DMS 273 (cell line): ENCODE results near the gene ADORA3.
"Not testable (repeated sequence)": the region's sequence is repeated elsewhere in the genome, so short reads cannot be mapped to it uniquely, and the experiment has no call there.

Experiments used
- DNase-seq: peaks from one replicate; lab custom pipeline; 2025; ENCODE audit not compliant: unreplicated experiment; lab: John Stamatoyannopoulos, UW

ADORA3 gene

DNA sequence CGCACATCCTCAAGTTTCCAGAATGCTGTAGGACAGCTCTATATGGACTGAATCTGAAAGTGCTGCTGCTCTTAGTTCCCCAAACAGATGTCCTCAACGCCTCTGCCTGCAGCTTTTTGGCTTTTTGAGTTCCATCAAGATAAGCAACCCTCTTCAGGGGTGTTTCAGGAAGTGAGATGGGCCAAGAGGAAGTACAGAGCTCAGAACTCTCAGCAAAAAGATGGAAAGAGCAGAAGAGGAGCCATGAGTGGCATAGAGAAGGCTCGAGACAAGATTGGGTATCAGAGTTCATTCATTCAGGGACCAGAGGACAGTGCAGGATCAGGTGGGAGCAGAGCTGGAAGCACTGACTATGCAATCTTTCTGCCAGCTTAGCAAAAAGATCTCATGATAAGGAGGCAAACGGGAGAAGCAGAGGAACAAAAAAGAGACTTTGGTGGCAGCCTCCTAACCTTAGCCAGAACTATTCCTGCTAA, at the start of gene ADORA3, which contains the start of gene TMIGD3:
ADORA3 (minus strand) TSS at position 49 of the 476 bp plus-strand sequence. CDS start 279 bp downstream, outside the sequence.
TMIGD3 (minus strand) TSS at position 49 of the 476 bp plus-strand sequence. CDS start 279 bp downstream, outside the sequence.
- no peak for DNase-seq

DNA sequence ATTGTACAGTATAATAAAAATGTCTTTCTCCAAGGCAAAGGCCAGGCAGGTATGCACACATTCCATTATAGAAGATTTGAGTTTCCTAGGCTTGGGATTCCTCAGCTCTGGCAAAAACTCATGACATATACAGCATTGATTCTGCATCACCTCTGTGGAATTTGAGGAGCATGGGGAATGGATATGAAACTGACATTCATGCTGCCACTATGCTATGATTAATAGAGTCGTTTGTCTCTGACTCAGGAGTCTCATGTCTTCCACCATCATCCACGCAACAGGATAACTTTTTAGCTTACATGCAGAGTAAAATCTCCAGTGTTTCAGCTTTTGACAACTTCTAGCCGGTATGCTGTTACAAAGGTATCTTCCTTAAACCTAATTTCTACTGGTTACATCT, 49.8 kb upstream of the ADORA3 start:
- DNase-seq, result no peak

DNA sequence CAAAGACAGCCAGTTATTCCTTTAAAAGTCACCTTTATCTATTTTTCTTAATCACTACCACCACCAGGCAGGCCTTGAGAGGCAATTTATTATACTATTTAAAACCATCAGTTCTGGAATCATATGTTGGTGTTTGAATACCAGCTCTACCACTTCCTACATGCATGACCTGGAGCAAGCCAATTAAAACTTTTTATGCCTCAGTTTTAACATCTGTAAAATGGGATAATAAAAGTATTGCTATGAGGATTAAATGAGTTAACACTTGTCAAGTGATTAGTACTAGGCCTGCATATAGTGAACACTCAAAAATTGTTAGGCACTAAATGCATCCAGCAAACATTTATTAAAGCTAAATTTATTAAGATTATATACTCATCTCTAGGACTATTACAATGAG, 49.2 kb upstream of the ADORA3 start:
- no peak for DNase-seq

DNA sequence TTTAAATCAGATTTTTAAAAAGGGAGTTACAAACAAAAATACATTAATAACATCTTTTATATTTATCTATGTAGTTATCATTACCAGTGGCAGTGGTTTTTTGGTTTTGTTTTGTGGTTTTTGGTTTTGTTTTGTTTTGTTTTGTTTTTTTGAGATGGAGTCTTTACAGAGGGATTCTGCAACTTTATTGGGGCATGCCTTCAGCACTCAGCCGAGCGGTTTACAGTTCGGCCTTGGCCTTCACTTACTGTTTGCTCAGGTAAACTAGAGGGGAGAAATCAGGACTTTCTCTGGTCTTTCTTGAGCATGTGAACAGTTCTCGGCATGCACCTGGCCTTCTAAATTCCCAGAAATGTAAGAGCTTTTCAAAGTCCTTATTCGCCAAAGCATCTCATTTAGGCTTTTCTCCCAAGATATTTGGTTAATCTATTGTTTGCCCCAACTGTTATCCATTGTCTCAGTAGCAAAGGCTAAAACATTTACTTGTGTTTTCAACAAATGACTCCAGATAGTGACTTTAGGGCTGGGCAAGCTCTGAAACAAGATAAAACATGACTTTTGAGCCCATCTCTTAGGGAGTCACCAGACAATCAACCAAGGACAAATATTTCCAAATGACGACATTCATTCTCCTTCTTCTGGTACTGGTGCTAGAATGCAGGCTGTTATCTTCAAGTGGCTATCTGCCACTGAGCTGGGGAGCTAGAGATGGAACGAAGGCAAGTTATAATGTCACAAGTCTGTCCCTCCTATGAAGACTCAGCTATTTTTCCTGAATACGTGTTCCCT, 48.4 kb upstream of the ADORA3 start:
- no peak for DNase-seq

DNA sequence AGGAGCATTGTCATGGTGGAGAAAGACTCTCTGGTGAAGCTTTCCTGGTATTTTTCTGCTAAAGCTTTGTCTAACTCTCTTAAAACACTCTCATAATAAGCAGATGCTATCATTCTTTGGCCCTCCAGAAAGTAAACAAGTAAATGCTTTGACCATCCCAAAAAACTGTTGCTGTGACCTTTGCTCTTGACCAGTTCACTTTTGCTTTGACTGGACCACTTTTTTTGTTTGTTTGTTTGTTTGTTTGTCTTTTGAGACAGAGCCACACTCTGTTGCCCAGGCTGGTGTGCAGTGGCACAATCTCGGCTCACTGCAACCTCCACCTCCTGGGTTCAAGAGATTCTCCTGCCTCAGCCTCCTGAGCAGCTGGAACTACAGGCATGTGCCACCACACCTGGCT, 44.4 kb upstream of the ADORA3 start:
- DNase-seq, result not testable (repeated sequence)

DNA sequence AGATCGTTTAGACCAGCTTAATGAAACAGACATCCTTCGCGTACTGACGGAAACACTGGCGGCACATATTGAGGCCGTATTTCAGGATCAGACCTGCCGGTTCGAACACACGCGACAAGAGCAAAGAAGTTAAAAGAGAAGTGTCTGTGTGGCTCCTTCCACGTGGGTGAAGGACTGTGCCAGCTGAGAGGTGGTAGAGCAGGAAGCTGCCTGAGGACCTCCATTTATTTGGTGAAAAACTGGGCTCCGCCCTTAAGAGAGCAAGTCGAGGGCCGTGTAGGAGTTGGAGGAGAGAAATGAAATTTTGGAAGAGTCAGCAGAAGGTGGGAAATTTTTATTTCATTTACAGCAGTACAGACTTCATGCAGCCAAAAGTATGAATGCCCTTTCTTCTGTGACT, 38.8 kb upstream of the ADORA3 start:
- no peak for DNase-seq

DNA sequence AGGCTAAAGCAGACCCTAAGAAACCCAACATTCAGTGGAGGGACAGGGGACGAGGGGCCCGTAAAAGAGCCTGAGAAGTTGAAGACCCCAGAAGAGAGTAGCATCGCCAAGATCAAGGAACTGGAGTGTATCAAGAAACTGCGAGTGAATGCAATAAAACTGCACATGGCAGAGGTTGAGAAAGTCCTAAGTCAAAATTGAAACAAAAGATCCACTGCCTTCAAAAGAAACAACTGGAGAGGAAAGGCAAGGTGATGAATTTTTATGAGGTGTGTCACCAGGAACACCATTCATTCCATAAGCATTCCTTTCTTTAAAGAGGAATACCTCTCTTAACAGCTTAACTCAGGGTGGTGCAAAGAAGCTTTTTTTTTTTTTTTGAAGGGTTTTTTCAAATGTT, 38.3 kb upstream of the ADORA3 start:
- DNase-seq, result no peak

DNA sequence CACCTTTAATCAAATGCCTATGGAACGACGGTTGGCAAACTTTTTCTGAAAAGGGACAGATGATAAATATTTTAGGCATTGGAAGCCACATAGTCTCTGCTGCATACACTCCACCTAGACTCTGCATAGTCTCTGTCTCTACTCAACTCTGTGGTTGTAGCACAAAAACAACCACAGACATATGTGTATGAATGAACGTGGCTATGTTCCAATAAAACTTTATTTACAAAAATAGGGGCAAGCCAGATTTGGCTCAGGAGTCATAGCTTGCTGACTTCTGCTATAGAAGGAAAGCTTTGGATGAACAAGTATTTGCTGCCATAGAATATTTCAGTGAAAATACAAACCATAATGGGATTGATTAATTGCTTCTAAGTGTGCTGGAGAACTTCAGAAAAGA, 37.5 kb upstream of the ADORA3 start:
- no peak for DNase-seq

DNA sequence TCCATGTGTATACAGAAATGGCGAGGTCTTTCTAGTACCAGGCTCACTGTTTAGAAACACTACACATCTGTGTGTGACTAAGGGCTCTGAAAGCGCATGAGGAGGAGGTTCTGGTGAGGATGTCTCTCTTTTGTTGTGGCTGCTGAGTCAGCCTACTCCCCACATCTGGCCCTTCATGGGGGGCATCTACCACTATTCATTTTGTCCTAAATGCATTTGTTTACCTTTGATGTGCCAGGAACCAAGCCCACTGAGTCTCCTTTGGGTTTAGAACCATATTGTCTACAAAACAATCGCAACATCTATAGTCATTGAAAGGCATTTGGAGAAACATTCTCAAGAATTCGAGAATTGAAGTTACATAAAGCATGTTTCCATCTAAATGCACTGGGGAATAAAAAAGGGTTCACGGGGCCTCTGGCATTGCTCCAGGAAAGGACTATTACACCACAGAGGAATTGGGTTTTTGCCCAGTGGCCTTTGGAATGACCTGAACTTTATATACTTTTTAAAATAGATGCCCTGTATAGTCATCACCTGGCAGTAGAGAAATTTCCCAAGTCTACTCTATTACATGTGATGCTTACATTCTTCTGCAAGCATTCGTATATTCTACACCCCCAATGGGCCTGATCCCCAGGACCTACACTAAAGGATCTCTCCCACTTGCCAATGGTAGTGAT, 35.1 kb upstream of the ADORA3 start:
- no peak for DNase-seq

DNA sequence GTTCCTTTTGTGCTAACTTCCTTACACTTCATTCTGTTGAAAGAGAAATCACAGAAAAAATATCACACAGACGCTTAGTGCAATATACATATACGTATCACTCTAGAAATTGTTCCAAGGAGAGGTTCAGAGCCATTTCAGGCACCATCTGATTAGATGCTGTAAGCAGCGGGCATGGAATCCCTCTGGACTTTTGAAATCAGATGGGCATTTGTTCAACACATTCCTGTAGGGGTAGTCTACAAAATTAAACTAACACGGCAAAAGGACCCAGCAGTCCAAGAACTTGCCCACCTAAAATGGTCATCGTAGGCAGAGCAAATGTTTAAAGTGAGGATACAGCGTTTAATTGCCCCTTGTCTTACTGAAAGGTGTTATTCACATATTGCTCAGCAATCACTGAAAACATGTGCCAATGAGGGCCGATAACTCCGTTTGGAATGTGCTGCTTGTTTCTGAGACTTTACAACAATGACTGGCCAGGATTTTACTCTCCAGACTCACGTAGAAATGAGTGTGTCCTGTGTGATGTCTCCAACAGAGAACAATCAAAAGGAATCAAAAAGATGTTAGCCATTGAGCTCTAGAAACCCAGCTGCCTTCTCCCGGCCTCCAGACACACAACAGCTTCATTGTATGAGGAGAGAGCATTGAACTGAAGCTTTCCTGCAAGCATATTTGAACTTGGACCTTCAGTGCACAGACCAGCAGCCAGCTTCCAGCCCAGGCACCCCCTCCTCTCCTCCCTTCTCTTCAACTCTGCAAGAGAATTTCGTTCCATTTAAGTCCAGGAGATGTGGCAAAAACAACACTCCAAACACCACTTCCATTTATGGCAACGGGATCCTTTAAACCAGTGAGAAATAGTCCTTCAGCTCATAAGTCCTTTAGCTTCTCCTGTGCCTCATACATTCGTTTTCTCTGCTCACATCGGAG, 32.1 kb upstream of the ADORA3 start:
- no peak for DNase-seq

DNA sequence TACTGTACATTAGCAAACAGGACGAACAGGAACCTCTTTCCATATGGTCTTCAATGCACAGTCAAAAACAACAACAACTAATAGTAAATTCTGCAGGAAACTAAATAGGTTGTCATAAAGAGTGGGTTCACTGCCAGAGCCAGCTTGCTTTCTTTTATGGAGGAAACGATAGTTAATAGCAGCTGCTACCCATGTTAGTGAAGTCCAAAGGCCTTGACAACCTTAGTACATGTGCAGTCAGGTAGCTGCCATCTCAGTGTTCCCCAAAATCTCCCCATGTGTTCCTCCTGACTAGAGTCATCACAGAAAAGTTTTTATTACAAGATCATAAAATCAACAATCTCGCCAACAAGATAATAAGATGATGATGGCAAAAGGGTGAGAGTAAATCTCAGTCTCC, 16.6 kb upstream of the ADORA3 start:
- DNase-seq, result no peak

DNA sequence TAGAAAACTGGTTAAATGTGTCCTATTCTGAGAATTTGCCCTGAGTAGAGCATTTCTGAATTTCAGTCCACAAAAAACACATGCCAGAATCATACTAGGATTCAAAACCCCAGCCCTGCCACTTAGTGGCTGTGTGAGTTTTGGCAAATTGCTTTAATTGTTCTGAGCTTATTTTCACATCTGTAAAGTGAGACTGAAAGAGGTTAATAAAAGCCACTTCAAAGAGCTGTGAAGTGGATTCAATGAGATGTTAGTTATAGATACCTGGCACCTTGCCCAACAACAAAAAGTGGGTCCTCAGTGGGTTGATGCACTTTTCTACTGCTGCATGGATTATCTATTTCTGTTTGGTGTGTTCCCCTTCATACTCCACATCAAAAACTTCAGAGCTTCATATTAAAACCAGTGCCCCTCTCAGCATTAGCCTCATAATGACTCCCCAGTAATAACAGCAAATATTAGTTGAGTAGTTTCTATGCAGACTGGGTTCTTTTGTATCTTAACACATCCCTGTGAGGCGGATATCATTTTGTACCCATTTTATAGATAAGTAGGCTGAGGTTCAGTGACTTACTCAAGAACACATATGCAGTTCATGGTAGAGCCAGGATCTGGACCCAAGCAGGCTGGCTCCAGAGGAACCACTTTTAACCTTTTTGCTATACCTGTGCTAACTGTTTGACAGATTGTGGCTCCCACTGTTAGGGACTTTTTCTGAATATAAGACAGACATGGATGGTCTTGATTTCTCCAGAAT, 14.2 kb upstream of the ADORA3 start:
- DNase-seq, result no peak

DNA sequence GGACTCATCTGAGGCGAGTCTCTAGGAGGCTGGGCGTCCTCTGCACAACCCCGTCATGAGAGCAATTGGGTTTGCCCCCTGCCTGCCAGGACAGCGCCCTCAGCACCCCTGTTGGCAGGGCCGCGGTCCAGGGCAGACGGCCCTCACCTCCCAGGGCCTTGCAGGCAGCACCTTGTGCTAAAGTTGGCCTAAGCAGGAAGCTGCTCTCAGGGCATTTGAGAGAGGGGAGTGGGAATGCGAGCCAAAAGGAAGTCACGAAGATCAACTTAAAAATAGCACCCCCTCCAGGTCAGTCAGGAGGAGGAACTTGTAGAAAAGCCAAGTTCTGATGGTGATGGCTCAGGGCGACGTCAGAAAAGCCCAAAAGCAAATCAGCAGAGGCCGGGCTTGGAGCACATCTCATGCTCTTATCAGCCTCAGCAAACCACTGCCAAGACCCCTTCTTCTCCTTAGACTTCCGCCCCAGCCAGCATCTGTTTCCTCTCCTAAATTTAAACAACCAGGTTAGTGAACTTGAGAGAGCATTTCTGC, 12.6 kb upstream of the ADORA3 start:
- DNase-seq, result peak; percentile 35

DNA sequence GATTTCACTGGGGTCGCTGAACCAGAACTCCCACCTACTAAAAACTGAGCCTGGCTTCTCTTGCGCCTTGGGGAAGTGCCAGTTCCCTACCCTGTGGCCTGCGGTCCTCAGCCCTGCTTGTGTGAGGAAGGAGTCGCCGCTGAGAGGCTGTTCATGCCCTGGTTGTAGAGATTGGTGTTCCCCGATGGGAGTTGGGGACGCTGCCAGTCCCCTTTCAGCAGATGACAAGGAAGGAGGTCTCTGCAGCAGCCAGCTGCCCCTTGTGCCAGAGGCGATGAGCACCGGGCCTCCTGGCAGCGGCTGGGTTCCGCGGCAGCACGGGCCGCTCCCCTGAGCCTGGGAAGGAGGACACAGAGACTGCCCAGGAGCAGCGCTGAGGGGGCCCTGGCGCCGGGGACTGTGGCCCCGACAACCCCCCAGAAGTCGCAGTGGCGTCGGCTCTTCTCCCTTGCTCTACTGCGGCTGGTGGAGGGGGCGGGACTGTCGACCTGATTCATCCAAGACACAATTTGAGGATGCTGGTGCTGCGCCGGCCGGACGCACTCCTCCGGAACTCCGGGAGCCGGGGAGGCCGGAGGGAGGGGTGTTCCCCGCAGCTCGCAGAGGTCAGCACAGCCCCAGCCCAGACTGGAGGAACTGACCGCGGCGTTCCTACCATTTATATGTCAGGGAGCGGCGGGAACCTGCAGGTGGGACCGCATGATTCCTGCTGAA, 12.0 kb upstream of the ADORA3 start:
- no peak for DNase-seq

DNA sequence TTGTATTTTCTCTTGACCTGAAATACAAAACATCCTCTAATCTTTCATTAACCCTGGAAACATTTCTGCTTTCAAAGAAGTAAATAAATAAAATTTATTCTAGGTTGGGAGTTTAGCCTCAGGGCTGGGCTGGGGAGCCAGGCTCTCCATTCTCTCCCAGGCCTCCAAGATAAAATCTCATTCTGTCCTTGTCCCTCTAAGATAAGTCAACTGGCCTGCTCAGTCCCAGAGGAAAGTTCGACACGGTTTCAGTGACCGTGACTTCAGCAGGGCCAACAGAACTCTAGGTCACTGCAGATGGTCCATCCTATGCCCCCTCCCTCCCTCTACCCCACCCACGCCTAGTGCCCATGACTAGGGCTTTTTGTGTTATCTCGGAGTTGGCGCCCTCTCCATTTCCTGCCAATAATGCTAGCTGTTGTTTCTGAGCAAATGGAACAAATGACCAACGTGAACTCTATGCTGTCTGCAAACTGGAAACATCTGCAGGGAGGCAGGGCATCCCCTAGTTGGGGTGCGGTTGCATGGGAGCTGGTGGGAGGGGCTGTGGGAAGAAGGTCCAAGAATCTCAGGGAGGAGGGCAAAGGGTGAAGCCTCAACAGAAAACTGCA, 10.1 kb upstream of the ADORA3 start:
- DNase-seq, result no peak

DNA sequence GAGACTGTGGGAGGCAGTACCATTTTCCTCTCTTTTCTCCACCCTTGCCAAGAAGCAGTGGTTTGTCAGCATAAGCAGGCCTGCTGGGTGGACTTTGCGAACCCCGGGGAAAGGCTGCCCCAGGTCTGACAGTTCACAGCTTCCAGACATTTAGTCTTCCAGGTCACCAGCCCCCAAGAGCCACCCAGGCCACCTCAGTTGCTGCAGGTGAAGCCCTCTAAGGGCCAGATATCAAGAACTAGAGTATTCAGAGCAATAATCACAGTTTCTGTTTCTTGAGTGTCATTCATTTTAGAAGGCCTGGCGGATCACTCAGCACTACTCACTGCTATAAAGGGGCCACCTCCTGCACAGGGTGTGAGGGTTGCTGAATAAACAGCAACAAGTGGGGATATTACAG, 9.5 kb upstream of the ADORA3 start:
- DNase-seq, result no peak

DNA sequence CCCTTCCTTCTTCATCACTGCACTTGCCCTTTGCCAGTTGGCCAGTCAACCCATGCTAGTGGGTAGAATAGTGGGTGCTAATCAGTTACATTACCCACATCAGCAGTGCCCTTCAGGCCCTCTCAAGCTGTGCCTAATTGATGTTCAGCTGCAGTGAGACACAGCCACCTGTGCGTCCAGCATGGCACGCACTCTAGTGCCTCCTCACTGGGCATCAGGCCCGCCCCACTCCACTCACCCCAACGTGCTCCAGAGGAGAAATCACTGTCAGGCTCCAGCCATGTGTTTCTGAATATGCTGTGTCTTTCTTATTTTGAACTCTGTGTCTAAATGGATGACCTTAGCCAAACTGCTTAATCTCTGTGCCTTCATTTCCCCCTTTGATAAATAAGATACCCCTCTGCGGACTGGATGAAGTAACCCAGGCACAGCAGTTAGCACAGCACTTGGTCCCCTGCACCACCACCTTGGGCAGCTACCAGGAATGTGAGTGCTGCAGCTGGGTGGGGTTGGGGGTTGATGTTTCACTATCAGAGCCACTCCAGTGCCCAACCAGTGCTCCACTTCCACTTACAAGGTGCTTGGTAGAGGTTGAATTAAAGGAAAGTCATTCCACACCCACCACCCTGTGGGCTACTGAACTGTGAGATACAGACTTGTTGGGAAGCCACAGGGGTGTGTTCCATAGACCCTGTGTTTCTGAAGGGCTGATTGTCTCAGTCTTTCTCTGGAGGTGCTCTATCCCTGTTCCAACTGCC, 8.9 kb upstream of the ADORA3 start:
- no peak for DNase-seq

DNA sequence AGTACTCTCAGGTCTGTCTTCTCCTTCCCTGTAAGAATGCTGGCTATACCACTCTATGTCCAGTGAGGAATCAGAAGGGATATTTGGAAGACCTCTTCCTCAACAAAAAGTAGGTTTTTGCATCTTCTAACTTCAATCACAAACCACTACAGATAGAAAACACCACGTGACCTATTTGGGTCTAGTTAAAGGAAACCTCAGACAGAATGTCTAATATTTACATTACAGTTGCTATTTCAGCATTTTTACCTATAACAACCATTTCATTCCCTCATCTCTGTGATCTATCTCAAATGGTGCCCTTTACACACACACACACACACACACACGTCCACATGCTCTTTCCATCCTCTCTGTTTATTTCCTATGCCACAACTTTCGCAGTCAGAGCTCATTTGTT, 7.9 kb upstream of the ADORA3 start:
- DNase-seq, result no peak

DNA sequence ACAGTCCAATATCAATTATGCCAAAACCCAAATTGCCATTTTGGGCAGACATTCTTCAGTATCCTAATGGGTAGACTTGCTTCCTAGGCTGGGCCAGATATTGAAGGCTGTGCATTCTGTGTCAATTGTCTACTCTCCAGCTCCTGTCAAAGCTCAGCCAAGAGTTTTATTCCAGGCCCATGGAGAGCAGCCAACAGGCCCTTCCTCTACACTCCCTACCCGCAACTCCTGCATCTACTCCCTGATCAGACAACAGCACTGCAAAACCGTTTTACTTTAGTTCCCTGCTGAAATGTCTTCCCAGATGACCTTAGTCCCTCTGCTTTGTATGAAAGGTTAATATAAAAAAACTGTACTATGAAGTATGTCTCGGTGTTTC, 6.6 kb upstream of the ADORA3 start:
- no peak for DNase-seq
